Testis (tissue), 2 donors: ENCODE data around the gene SHQ1.

Experiments used
- CTCF ChIP-seq, 3 experiments: fragments of 450-650 bp in 2 of 3; fragments of 200-600 bp in 1 of 3; sonication (generic) in 1 of 3; IDR thresholded peaks; one replicate each; pipeline ENCODE4 v1.5.1; 2016 to 2019; ENCODE audit warnings: antibody characterized with exemption in 3 of 3, mild to moderate bottlenecking in 2 of 3, moderate library complexity in 1 of 3
- POLR2A ChIP-seq: fragments of 450-650 bp; IDR thresholded peaks from one replicate; pipeline ENCODE4 v1.6.1; 2017; ENCODE audit warnings: antibody characterized with exemption, mild to moderate bottlenecking, moderate library complexity

- TF ChIP-seq POLR2A (no peak), CTCF (IDR thresholded peaks at IDR 0.05) (no peak)
Measured at GRCh38 chr3:72722930-72723726, 125.1 kb downstream of the SHQ1 start.
